ENCODE data around the gene TPSG1. TPM values are rescaled to one million over a fixed set of nuclear protein-coding genes. Genes with fewer than 3 reads are reported as not detected.
A peak's percentile ranks its signal among the peaks of the same experiment; 100 is the strongest.
"Not testable (repeated sequence)": the region's sequence is repeated elsewhere in the genome, so short reads cannot be mapped to it uniquely, and the experiment has no call there.

Gene TPSG1
- total RNA-seq, 1 experiment from 2014 or later, result 4.3 TPM

- DNase-seq (ENCODE audit: low spot score), result not testable (repeated sequence)
Observed at GRCh38 chr16:1230471-1231212, 5.6 kb upstream of the TPSG1 start.

- DNase-seq (ENCODE audit: low spot score), result not testable (repeated sequence)
Observed at GRCh38 chr16:1230084-1230470, 5.0 kb upstream of the TPSG1 start, which contains the start of gene TPSB2. TSS of gene TPSB2 (minus strand) at chr16:1230184. CDS start at chr16:1229951, 233 bp downstream.

- DNase-seq (ENCODE audit: low spot score), result not testable (repeated sequence)
Observed at GRCh38 chr16:1229476-1229875, 4.4 kb upstream of the TPSG1 start.

GRCh38 chr16:1228227-1228626 lies 3.2 kb upstream of the TPSG1 start:
- not testable (repeated sequence) for DNase-seq (ENCODE audit: low spot score)

GRCh38 chr16:1226692-1227091 lies 1.6 kb upstream of the TPSG1 start:
- DNase-seq (ENCODE audit: low spot score), result not testable (repeated sequence)

- peak; percentile 68 for DNase-seq (ENCODE audit: low spot score)
Observed at GRCh38 chr16:1225728-1226311, 752 bp upstream of the TPSG1 start.

- no peak for DNase-seq (ENCODE audit: low spot score)
Observed at GRCh38 chr16:1224558-1224957, 510 bp downstream of the TPSG1 start.

- DNase-seq (ENCODE audit: low spot score), result no peak
Observed at GRCh38 chr16:1223355-1224214, 1.5 kb downstream of the TPSG1 start.

GRCh38 chr16:1222553-1223354 lies 2.3 kb downstream of the TPSG1 start:
- no peak for DNase-seq (ENCODE audit: low spot score)

GRCh38 chr16:1221628-1222552 lies 3.2 kb downstream of the TPSG1 start:
- no peak for DNase-seq (ENCODE audit: low spot score)

- no peak for DNase-seq (ENCODE audit: low spot score)
Observed at GRCh38 chr16:1220841-1221627, 4.0 kb downstream of the TPSG1 start.

GRCh38 chr16:1220098-1220728 lies 4.9 kb downstream of the TPSG1 start:
- no peak for DNase-seq (ENCODE audit: low spot score)

GRCh38 chr16:1218930-1219611 lies 6.0 kb downstream of the TPSG1 start:
- DNase-seq (ENCODE audit: low spot score), result no peak

GRCh38 chr16:1218061-1218929 lies 6.8 kb downstream of the TPSG1 start:
- no peak for DNase-seq (ENCODE audit: low spot score)

GRCh38 chr16:1217526-1217925 lies 7.5 kb downstream of the TPSG1 start:
- no peak for DNase-seq (ENCODE audit: low spot score)

GRCh38 chr16:1216681-1217400 lies 8.2 kb downstream of the TPSG1 start:
- DNase-seq (ENCODE audit: low spot score), result no peak

GRCh38 chr16:1216296-1216619 lies 8.8 kb downstream of the TPSG1 start:
- no peak for DNase-seq (ENCODE audit: low spot score)

All from A172 (cell line).